SK-N-SH (cell line): ENCODE data around the gene LAMP5. TPM values are rescaled to one million over a fixed set of nuclear protein-coding genes. Genes with fewer than 3 reads are reported as not detected.

Experiments used
- CTCF ChIA-PET: fragments of 300-600, 350-600 bp; formaldehyde crosslinking; extraction: SDS; loops from one replicate; lab custom pipeline; 2021; lab: Yijun Ruan, JAX
- POLR2A ChIA-PET: fragments of 350-600 bp; sonication (Branson Sonifier 250); formaldehyde crosslinking; extraction: SDS; loops from one replicate; lab custom pipeline; 2020; ENCODE audit warnings: antibody characterized with exemption, inconsistent platforms; lab: Yijun Ruan, JAX
- DNase-seq: peaks from one replicate; pipeline ENCODE4 v3.0.0; 2012
- H2AFZ ChIP-seq: fragments of 200-600 bp; sonication (generic); 2 replicates; pipeline ENCODE4 v1.8.1; 2016; ENCODE audit warnings: antibody characterized with exemption, mild to moderate bottlenecking, low read depth
- H3F3A ChIP-seq: fragments of 200-600 bp; sonication (generic); replicated peaks from 2 replicates; pipeline ENCODE3; 2016; ENCODE audit warnings: antibody characterized with exemption, mild to moderate bottlenecking; ENCODE audit not compliant: insufficient read depth
- H3K27ac ChIP-seq, 2 experiments: fragments of 200-500 bp in 1 of 2; fragments of 200-600 bp in 1 of 2; sonication (Bioruptor generic) in 1 of 2; sonication (generic), shearing (Covaris generic) in 1 of 2; 2 replicates each; pipeline versions ENCODE4 v1.5.1 to v1.6.1; 2014 to 2016; ENCODE audit warnings: low read depth in 2 of 2, inconsistent platforms in 1 of 2, low read length in 1 of 2, mild to moderate bottlenecking in 1 of 2, mixed read lengths in 1 of 2
- H3K27me3 ChIP-seq: fragments of 200-600 bp; sonication (generic), shearing (Covaris generic); 2 replicates; pipeline ENCODE4 v1.6.1; 2016; ENCODE audit warnings: mixed run types; ENCODE audit not compliant: insufficient read depth
- H3K36me3 ChIP-seq, 2 experiments: fragments of 200-500 bp in 1 of 2; fragments of 200-600 bp in 1 of 2; sonication (Bioruptor generic) in 1 of 2; sonication (generic) in 1 of 2; replicated peaks in 1 of 2; 2 replicates each; pipeline versions ENCODE3 to v1.5.1; 2014 to 2016; ENCODE audit warnings: low read length in 1 of 2, mild to moderate bottlenecking in 1 of 2; ENCODE audit not compliant: insufficient read depth in 2 of 2, control insufficient read depth in 1 of 2
- H3K4me1 ChIP-seq, 2 experiments: fragments of 200-500 bp in 1 of 2; fragments of 200-600 bp in 1 of 2; sonication (Bioruptor generic) in 1 of 2; sonication (generic), shearing (Covaris generic) in 1 of 2; 2 replicates each; pipeline versions ENCODE4 v1.5.1 to v1.6.1; 2014 to 2016; ENCODE audit warnings: low read depth in 1 of 2, low read length in 1 of 2, mixed run types in 1 of 2; ENCODE audit not compliant: insufficient read depth in 2 of 2, control insufficient read depth in 1 of 2
- H3K4me2 ChIP-seq: fragments of 200-600 bp; sonication (generic), shearing (Covaris generic); 2 replicates; pipeline ENCODE4 v1.6.1; 2017; ENCODE audit warnings: mixed run types
- H3K4me3 ChIP-seq, 2 experiments: fragments of 200-500 bp in 1 of 2; fragments of 200-600 bp in 1 of 2; sonication (Bioruptor generic) in 1 of 2; sonication (generic), shearing (Covaris generic) in 1 of 2; 2 replicates each; pipeline versions ENCODE4 v1.5.1 to v1.8.1; 2014 to 2016; ENCODE audit warnings: low read depth in 2 of 2, inconsistent platforms in 1 of 2, low read length in 1 of 2, mild to moderate bottlenecking in 1 of 2, mixed read lengths in 1 of 2, moderate library complexity in 1 of 2
- H3K79me2 ChIP-seq: fragments of 200-600 bp; sonication (generic); 2 replicates; pipeline ENCODE4 v1.8.1; 2017; ENCODE audit warnings: mild to moderate bottlenecking; ENCODE audit not compliant: insufficient read depth
- H3K9ac ChIP-seq: fragments of 200-600 bp; sonication (generic); 2 replicates; pipeline ENCODE4 v1.6.1; 2017; ENCODE audit warnings: mixed run types
- H3K9me2 ChIP-seq: fragments of 200-600 bp; sonication (generic); 2 replicates; pipeline ENCODE4 v1.6.1; 2017; ENCODE audit warnings: mixed run types
- H3K9me3 ChIP-seq: fragments of 200-600 bp; sonication (generic); 2 replicates; pipeline ENCODE4 v1.6.1; 2017; ENCODE audit warnings: mixed run types, mild to moderate bottlenecking, moderate library complexity
- H4K20me1 ChIP-seq: fragments of 200-600 bp; sonication (generic); 2 replicates; pipeline ENCODE4 v1.6.1; 2017; ENCODE audit warnings: mild to moderate bottlenecking, mixed run types; ENCODE audit not compliant: insufficient read depth
- ELF1 ChIP-seq: IDR thresholded peaks from 2 replicates; pipeline ENCODE4 v1.4.0; 2012
- EP300 ChIP-seq, 2 experiments: IDR thresholded peaks; 2 replicates each; pipeline versions ENCODE4 v1.4.0 to v1.6.1; 2012; ENCODE audit warnings: borderline replicate concordance in 1 of 2, low read depth in 1 of 2, low read length in 1 of 2
- FOSL2 ChIP-seq: IDR thresholded peaks from 2 replicates; pipeline ENCODE4 v1.4.0; 2012; ENCODE audit warnings: low read depth, mild to moderate bottlenecking, moderate library complexity, borderline replicate concordance
- FOXM1 ChIP-seq: IDR thresholded peaks from 2 replicates; pipeline ENCODE4 v1.4.0; 2012; ENCODE audit warnings: low read depth, mild to moderate bottlenecking
- GABPA ChIP-seq: IDR thresholded peaks from 2 replicates; pipeline ENCODE4 v1.4.0; 2012; ENCODE audit warnings: low read depth, mild to moderate bottlenecking
- GATA2 ChIP-seq: sonication (generic); formaldehyde crosslinking; IDR thresholded peaks from 2 replicates; pipeline ENCODE4 v1.5.0; 2020; ENCODE audit warnings: mild to moderate bottlenecking, missing genetic modification reagents
- JUND ChIP-seq: IDR thresholded peaks from 2 replicates; pipeline ENCODE4 v1.4.0; 2012
- MXI1 ChIP-seq: IDR thresholded peaks from 2 replicates; pipeline ENCODE4 v1.6.1; 2012; ENCODE audit warnings: mild to moderate bottlenecking, low read depth, low read length, improper control_type of control experiment
- NFIC ChIP-seq: IDR thresholded peaks from 2 replicates; pipeline ENCODE4 v1.4.0; 2012; ENCODE audit warnings: borderline replicate concordance
- POLR2AphosphoS5 ChIP-seq: IDR thresholded peaks from 2 replicates; pipeline ENCODE4 v1.6.1; 2012; ENCODE audit warnings: low read depth, low read length
- RAD21 ChIP-seq: IDR thresholded peaks from 2 replicates; pipeline ENCODE4 v1.6.1; 2012; ENCODE audit warnings: mild to moderate bottlenecking, low read length
- RCOR1 ChIP-seq: fragments of 150-350 bp; IDR thresholded peaks from 2 replicates; pipeline ENCODE4 v1.6.1; 2017; ENCODE audit warnings: antibody characterized with exemption, low read length
- RFX5 ChIP-seq: IDR thresholded peaks from 2 replicates; pipeline ENCODE4 v1.6.1; 2012; ENCODE audit warnings: mild to moderate bottlenecking, improper control_type of control experiment, low read length
- SMC3 ChIP-seq: IDR thresholded peaks from 2 replicates; pipeline ENCODE4 v1.6.1; 2012; ENCODE audit warnings: low read depth, low read length, improper control_type of control experiment
- TAF1 ChIP-seq: IDR thresholded peaks from 2 replicates; pipeline ENCODE4 v1.6.1; 2012; ENCODE audit warnings: low read depth, mild to moderate bottlenecking, low read length, moderate library complexity, borderline replicate concordance
- TEAD4 ChIP-seq: IDR thresholded peaks from 2 replicates; pipeline ENCODE4 v1.4.0; 2012; ENCODE audit warnings: mild to moderate bottlenecking, borderline replicate concordance; ENCODE audit not compliant: insufficient read depth
- YY1 ChIP-seq: IDR thresholded peaks from 2 replicates; pipeline ENCODE4 v1.4.0; 2012; ENCODE audit warnings: low read depth, mild to moderate bottlenecking
- ZBTB33 ChIP-seq: IDR thresholded peaks from 2 replicates; pipeline ENCODE4 v1.4.0; 2012; ENCODE audit warnings: low read depth, borderline replicate concordance
- WGBS: methylation state at CpG from one replicate; pipeline ENCODE4 v1.1.6; 2017; ENCODE audit warnings: low lambda C conversion rate; 5-methylcytosine and 5-hydroxymethylcytosine counted together
- polyA plus RNA-seq, 3 experiments: library from polyadenylated mRNA; depleted of rRNA; stranded (reverse); fragments of >200 nt; gene quantifications; 2 replicates each; pipeline ENCODE4 v1.2.3, GENCODE V29; 2012
- TF ChIP-seq, protein P1 (sequence below): IDR thresholded peaks from 2 replicates; pipeline ENCODE4 v1.4.0; 2012; ENCODE audit warnings: low read depth
- TF ChIP-seq, protein P2 (sequence below): fragments of 150-350 bp; IDR thresholded peaks from 2 replicates; pipeline ENCODE4 v1.6.1; 2016; ENCODE audit warnings: mild to moderate bottlenecking, low read depth, low read length
- TF ChIP-seq, protein P3 (sequence below): fragments of 200-600 bp; sonication (generic); IDR thresholded peaks from 2 replicates; pipeline ENCODE4 v1.6.1; 2017; ENCODE audit warnings: antibody characterized with exemption, mild to moderate bottlenecking, moderate library complexity

LAMP5 gene
- polyA plus RNA-seq, 1 of the 3 experiments (the other 2 are of a cell fraction): 4.8 TPM

DNA sequence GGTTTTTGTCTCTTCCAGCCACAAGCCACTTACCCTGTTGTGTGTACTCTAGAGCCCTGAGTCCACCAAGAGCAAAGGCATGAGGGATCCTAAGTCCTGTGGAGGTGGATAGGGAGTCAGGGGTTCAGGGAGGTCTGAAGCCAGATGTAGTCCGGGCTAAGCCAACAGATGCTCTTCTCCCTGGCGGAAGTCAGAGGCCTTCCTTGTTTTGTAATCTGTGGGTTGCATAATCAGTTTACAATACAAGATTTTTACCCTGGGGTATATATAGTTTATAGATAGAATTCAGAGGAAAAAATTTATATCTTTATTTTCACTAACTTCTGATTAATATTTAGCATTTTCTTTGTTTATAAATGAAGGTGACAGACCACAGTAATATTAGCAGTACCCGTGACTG is 9.2 kb downstream of the LAMP5 start:
- no peak overlapping the region for H2AFZ ChIP-seq
- H3K27me3 ChIP-seq: no peaks in the 10 kb centered on the region
- ChIA-PET POLR2A (no interaction called here), CTCF (no interaction called here)
- no peaks in the 10 kb centered on the region for H3F3A ChIP-seq
- no peak overlapping the region for H3K27ac ChIP-seq
- no peaks in the 10 kb centered on the region for H3K79me2 ChIP-seq
- H3K9ac ChIP-seq: no peak overlapping the region
- H3K4me2 ChIP-seq: no peak overlapping the region
- H4K20me1 ChIP-seq: no peaks in the 10 kb centered on the region
- DNase-seq: no peak
- no peaks in the 10 kb centered on the region for H3K9me3 ChIP-seq
- no peak overlapping the region for H3K4me3 ChIP-seq
- peaks cover 0 to 2% of the 10 kb centered on the region in 2 experiments; a peak in 1 of 4 replicates for H3K4me1 ChIP-seq
- H3K9me2 ChIP-seq: no peaks in the 10 kb centered on the region
- TF ChIP-seq, protein P1, sequence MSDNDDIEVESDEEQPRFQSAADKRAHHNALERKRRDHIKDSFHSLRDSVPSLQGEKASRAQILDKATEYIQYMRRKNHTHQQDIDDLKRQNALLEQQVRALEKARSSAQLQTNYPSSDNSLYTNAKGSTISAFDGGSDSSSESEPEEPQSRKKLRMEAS: no peak
- 82% methylated on average over 3 of the region's 3 CpGs for WGBS
- H3K36me3 ChIP-seq: peaks cover 0 to 4% of the 10 kb centered on the region in 2 experiments

DNA sequence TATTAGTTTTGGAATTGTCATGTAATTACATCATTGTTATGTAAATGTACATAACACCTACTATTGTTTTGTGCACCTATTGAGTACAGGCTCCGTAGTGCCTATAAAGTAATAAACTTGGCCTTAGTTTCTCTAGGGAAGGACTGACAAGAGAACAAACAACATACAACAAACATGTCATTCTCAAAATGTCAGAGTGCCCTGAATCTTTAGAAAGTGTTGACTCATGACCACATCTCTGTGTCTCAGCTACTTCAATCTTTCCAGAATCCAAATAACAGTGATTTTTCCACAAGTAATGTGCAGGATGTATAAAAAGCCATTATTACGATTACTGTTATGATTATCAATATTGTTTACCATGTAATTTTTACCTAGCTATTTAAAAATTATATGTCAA is 17.2 kb downstream of the LAMP5 start:
- no peaks in the 10 kb centered on the region for H3K9me2 ChIP-seq
- no peak overlapping the region for H3K4me3 ChIP-seq
- H3K27ac ChIP-seq: peak overlapping the region; percentile 76 to 97
- CTCF ChIA-PET: interaction anchor here (1.0 to 3.3 kb wide), 7 partner anchors 9 to 78 kb away, joined by 3 to 21 read pairs (median 3); partner anchors contain the start of gene LAMP5
- peak overlapping the region; percentile 1; the same call in 1 of the 2 replicates for H3K4me2 ChIP-seq
- H3F3A ChIP-seq: peaks cover 15% of the 10 kb centered on the region
- H4K20me1 ChIP-seq: no peaks in the 10 kb centered on the region
- no peaks in the 10 kb centered on the region for H3K79me2 ChIP-seq
- TF ChIP-seq POLR2AphosphoS5: no peak
- TF ChIP-seq GABPA: no peak
- TF ChIP-seq YY1: no peak
- no peak for TF ChIP-seq TAF1
- TF ChIP-seq FOXM1: no peak
- no peak for TF ChIP-seq RCOR1
- TF ChIP-seq FOSL2: no peak
- TF ChIP-seq TEAD4: no peak
- no peak for TF ChIP-seq GATA2 (CRISPR knock-in tag)
- TF ChIP-seq, protein P2, sequence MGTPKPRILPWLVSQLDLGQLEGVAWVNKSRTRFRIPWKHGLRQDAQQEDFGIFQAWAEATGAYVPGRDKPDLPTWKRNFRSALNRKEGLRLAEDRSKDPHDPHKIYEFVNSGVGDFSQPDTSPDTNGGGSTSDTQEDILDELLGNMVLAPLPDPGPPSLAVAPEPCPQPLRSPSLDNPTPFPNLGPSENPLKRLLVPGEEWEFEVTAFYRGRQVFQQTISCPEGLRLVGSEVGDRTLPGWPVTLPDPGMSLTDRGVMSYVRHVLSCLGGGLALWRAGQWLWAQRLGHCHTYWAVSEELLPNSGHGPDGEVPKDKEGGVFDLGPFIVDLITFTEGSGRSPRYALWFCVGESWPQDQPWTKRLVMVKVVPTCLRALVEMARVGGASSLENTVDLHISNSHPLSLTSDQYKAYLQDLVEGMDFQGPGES: no peak
- no peak for TF ChIP-seq RAD21
- TF ChIP-seq, protein P3, sequence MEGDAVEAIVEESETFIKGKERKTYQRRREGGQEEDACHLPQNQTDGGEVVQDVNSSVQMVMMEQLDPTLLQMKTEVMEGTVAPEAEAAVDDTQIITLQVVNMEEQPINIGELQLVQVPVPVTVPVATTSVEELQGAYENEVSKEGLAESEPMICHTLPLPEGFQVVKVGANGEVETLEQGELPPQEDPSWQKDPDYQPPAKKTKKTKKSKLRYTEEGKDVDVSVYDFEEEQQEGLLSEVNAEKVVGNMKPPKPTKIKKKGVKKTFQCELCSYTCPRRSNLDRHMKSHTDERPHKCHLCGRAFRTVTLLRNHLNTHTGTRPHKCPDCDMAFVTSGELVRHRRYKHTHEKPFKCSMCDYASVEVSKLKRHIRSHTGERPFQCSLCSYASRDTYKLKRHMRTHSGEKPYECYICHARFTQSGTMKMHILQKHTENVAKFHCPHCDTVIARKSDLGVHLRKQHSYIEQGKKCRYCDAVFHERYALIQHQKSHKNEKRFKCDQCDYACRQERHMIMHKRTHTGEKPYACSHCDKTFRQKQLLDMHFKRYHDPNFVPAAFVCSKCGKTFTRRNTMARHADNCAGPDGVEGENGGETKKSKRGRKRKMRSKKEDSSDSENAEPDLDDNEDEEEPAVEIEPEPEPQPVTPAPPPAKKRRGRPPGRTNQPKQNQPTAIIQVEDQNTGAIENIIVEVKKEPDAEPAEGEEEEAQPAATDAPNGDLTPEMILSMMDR: no peak
- TF ChIP-seq EP300 (IDR thresholded peaks at IDR 0.05; ENCODE audit: borderline replicate concordance in 1 of 2, low read depth in 1 of 2, low read length in 1 of 2): no peak
- TF ChIP-seq ELF1: no peak
- TF ChIP-seq ZBTB33: no peak
- no peak for TF ChIP-seq SMC3
- no peak for TF ChIP-seq NFIC
- no peak for TF ChIP-seq JUND
- TF ChIP-seq MXI1: no peak
- TF ChIP-seq RFX5: no peak
- DNase-seq: no peak
- no peak overlapping the region for H3K9ac ChIP-seq
- POLR2A ChIA-PET: interaction anchor here (1.5 to 1.8 kb wide), 2 partner anchors 17 to 40 kb away, joined by 7 to 8 read pairs; partner anchors contain the start of gene LAMP5
- H2AFZ ChIP-seq: peak overlapping the region; percentile 50; the same call in 1 of the 2 replicates
- peaks cover 15 to 28% of the 10 kb centered on the region in 2 experiments for H3K4me1 ChIP-seq
- H3K9me3 ChIP-seq: no peaks in the 10 kb centered on the region
- H3K27me3 ChIP-seq: no peaks in the 10 kb centered on the region
- H3K36me3 ChIP-seq: peaks cover 0 to 7% of the 10 kb centered on the region in 2 experiments
- 50% methylated on average over 2 of the region's 2 CpGs for WGBS
